Activated CD8-positive, alpha-beta T cell treated with anti-CD3 and anti-CD28 coated beads for 36 hours (primary cell): ENCODE measurements around the gene VSTM4. TPM values are rescaled to one million over a fixed set of nuclear protein-coding genes. Genes with fewer than 3 reads are reported as not detected.

ENCODE experiments used
- ATAC-seq: fragments of 200-7000 bp; cut with Tn5 transposase; one replicate; pipeline ENCODE4 v1.10.0; 2021; ENCODE audit warnings: mild to moderate bottlenecking, moderate library complexity
- CTCF ChIA-PET: fragments of 350-600 bp; sonication (Branson Sonifier 250); formaldehyde crosslinking; loops from one replicate; lab custom pipeline; 2021; ENCODE audit warnings: antibody characterized with exemption; lab: Charles Lee
- POLR2A ChIA-PET: fragments of 350-600 bp; sonication (Branson Sonifier 250); formaldehyde crosslinking; loops from one replicate; lab custom pipeline; 2021; ENCODE audit warnings: antibody characterized with exemption; lab: Charles Lee
- DNase-seq: peaks from one replicate; pipeline ENCODE4 v3.0.0-alpha.2; 2020
- H3K27ac Mint-ChIP-seq: one replicate; pipeline ENCODE4 v1.8.0; 2021; ENCODE audit warnings: mild to moderate bottlenecking, mixed read lengths
- H3K27me3 Mint-ChIP-seq: one replicate; pipeline ENCODE4 v1.8.0; 2021; ENCODE audit warnings: mixed read lengths
- H3K36me3 Mint-ChIP-seq: one replicate; pipeline ENCODE4 v1.8.0; 2021; ENCODE audit warnings: low read depth, mixed read lengths
- H3K4me1 Mint-ChIP-seq: one replicate; pipeline ENCODE4 v1.8.0; 2021; ENCODE audit warnings: low read depth, mixed read lengths
- H3K4me3 Mint-ChIP-seq: one replicate; pipeline ENCODE4 v1.8.0; 2021; ENCODE audit warnings: mild to moderate bottlenecking, moderate library complexity, mixed read lengths
- H3K9me3 Mint-ChIP-seq: one replicate; pipeline ENCODE4 v1.8.0; 2021; ENCODE audit warnings: mixed read lengths
- CTCF ChIP-seq: fragments of 200-600 bp; IDR thresholded peaks from one replicate; pipeline ENCODE4 v1.8.0; 2022; ENCODE audit warnings: antibody characterized with exemption, mild to moderate bottlenecking
- intact Hi-C: fragments of 100-400 bp; cut with micrococcal nuclease; formaldehyde crosslinking; loops from one replicate; pipeline ENCODE4 v1.10.0; 2022
- total RNA-seq, 2 experiments: library from RNA; stranded (reverse); gene quantifications; one replicate each; pipeline ENCODE4 v1.2.3, GENCODE V29; 2021

VSTM4 gene
- total RNA-seq, 2 experiments from 2014 or later = 0.04 to 0.09 TPM

DNA sequence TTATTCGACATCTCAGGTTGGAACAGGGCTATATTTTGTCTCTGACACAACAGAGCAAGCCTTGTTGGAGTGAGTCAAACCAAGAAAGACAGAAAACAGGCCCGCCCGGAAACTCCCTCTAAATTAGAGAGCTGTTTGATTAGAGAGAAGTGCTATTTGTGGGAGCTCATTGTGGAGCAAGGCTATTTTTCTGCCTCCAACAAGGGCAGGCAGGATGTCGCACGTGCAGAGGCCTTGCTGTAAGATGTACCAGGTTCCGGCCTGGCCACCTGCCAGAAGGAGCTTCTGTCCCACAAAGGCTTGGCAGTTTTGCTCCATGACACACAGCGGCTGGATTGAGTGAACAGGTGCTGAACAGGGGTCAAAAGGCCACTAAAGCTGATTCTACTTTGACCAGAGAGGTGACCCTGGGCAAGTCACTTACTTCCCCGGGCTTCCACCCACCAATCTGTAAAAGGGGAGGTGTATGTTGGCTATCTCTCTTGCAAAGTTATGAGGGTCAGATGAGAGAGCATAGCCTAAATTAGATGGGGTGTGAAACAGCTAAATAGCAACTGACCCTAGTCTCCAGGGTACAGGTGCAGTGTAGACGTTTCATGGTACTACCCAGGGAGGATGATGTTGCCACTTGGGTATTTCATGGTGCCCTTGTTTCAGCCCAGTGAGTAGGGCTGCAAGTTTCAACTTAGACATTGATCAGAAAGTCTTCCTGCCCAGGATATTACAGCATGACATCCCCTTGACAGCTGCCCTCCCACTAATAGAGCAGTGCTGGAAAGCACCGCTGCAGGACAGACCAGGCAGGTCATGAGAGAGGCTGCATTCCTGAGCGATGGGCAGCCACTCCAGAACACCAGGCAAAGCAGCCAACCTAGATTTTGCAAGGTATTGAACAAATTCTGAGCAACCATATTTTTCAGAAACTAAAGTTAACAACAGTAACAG is 62.0 kb downstream of the VSTM4 start:
- DNase-seq (peak; percentile 8), ATAC-seq (no peak)
- peaks cover 3% of the 10 kb centered on the region for H3K27me3 Mint-ChIP-seq
- H3K27ac Mint-ChIP-seq = no peak overlapping the region
- ChIA-PET POLR2A (no interaction called here), CTCF (no interaction called here)
- TF ChIP-seq CTCF = no peak
- H3K4me1 Mint-ChIP-seq = no peaks in the 10 kb centered on the region
- H3K4me3 Mint-ChIP-seq = no peak overlapping the region
- H3K9me3 Mint-ChIP-seq = no peaks in the 10 kb centered on the region
- intact Hi-C loops = no loop called here
- no peaks in the 10 kb centered on the region for H3K36me3 Mint-ChIP-seq

- Mint-ChIP-seq H3K36me3 (no peaks in the 10 kb centered on the region), H3K4me1 (no peaks in the 10 kb centered on the region), H3K27me3 (peaks cover 3% of the 10 kb centered on the region), H3K9me3 (no peaks in the 10 kb centered on the region), H3K4me3 (no peak overlapping the region), H3K27ac (no peak overlapping the region)
- no peak for TF ChIP-seq CTCF
- ChIA-PET POLR2A (no interaction called here), CTCF (no interaction called here)
- intact Hi-C loops = no loop called here
- DNase-seq (no peak), ATAC-seq (no peak)
Measured at GRCh38 chr10:49052069-49052468, 63.3 kb downstream of the VSTM4 start.

- ATAC-seq (no peak), DNase-seq (no peak)
- Mint-ChIP-seq H3K4me3 (no peak overlapping the region), H3K27ac (no peak overlapping the region), H3K36me3 (no peaks in the 10 kb centered on the region), H3K9me3 (no peaks in the 10 kb centered on the region), H3K27me3 (peaks cover 3% of the 10 kb centered on the region), H3K4me1 (no peaks in the 10 kb centered on the region)
- intact Hi-C loops = no loop called here
- ChIA-PET POLR2A (no interaction called here), CTCF (no interaction called here)
- TF ChIP-seq CTCF = no peak
Measured at GRCh38 chr10:49050906-49051305, 64.4 kb downstream of the VSTM4 start.

- ATAC-seq (no peak), DNase-seq (no peak)
- peaks cover 3% of the 10 kb centered on the region for H3K27me3 Mint-ChIP-seq
- no peak overlapping the region for H3K27ac Mint-ChIP-seq
- POLR2A ChIA-PET = no interaction called here
- no peaks in the 10 kb centered on the region for H3K36me3 Mint-ChIP-seq
- intact Hi-C loops = no loop called here
- no peak overlapping the region for H3K4me3 Mint-ChIP-seq
- no peak for TF ChIP-seq CTCF
- H3K9me3 Mint-ChIP-seq = no peaks in the 10 kb centered on the region
- H3K4me1 Mint-ChIP-seq = no peaks in the 10 kb centered on the region
- CTCF ChIA-PET = no interaction called here
Measured at GRCh38 chr10:49050366-49050765, 65.0 kb downstream of the VSTM4 start.

- intact Hi-C loops = no loop called here
- no peak for DNase-seq
- no peaks in the 10 kb centered on the region for H3K4me1 Mint-ChIP-seq
- peaks cover 3% of the 10 kb centered on the region for H3K27me3 Mint-ChIP-seq
- ChIA-PET CTCF (interaction anchor here (1.0 to 1.2 kb wide), 2 partner anchors 49 to 342 kb away, joined by 3 read pairs; no protein-coding TSS in a partner anchor), POLR2A (no interaction called here)
- H3K4me3 Mint-ChIP-seq = no peak overlapping the region
- no peak for TF ChIP-seq CTCF
- ATAC-seq = no peak
- H3K36me3 Mint-ChIP-seq = no peaks in the 10 kb centered on the region
- H3K27ac Mint-ChIP-seq = no peak overlapping the region
- H3K9me3 Mint-ChIP-seq = no peaks in the 10 kb centered on the region
Measured at GRCh38 chr10:49049660-49050059, 65.7 kb downstream of the VSTM4 start.
